NCI-H446 (cell line): ENCODE results near the gene TMEM114.
A peak's percentile ranks its signal among the peaks of the same experiment; 100 is the strongest.
"Not testable (repeated sequence)": the region's sequence is repeated elsewhere in the genome, so short reads cannot be mapped to it uniquely, and the experiment has no call there.

Experiments
- DNase-seq, 2 experiments: peaks; one replicate each; lab custom pipeline; 2025; lab: John Stamatoyannopoulos, UW

Gene TMEM114

GRCh38 chr16:8575399-8575798, 14.9 kb downstream of the TMEM114 start:
- no peak for DNase-seq

- peak in 1 of 2 experiments; percentile 28 for DNase-seq
Observed at GRCh38 chr16:8572919-8573724, 17.2 kb downstream of the TMEM114 start.

- no peak for DNase-seq
Observed at GRCh38 chr16:8572063-8572918, 18.0 kb downstream of the TMEM114 start.

GRCh38 chr16:8571061-8571596, 19.2 kb downstream of the TMEM114 start:
- DNase-seq = no peak

GRCh38 chr16:8570393-8570792, 19.9 kb downstream of the TMEM114 start:
- DNase-seq = not testable (repeated sequence)

GRCh38 chr16:8569650-8570346, 20.5 kb downstream of the TMEM114 start:
- no peak for DNase-seq

- DNase-seq = no peak
Observed at GRCh38 chr16:8568231-8568617, 22.1 kb downstream of the TMEM114 start.

GRCh38 chr16:8567355-8568230, 22.7 kb downstream of the TMEM114 start:
- peak; percentile 73 to 81 for DNase-seq

GRCh38 chr16:8565498-8565897, 24.8 kb downstream of the TMEM114 start:
- no peak for DNase-seq

- DNase-seq = no peak
Observed at GRCh38 chr16:8564934-8565345, 25.4 kb downstream of the TMEM114 start.

GRCh38 chr16:8563944-8564540, 26.3 kb downstream of the TMEM114 start:
- DNase-seq = not testable (repeated sequence)

- DNase-seq = no peak
Observed at GRCh38 chr16:8561496-8561895, 28.8 kb downstream of the TMEM114 start.

GRCh38 chr16:8555400-8555799, 34.9 kb downstream of the TMEM114 start:
- DNase-seq = no peak

- DNase-seq = no peak
Observed at GRCh38 chr16:8554881-8555280, 35.4 kb downstream of the TMEM114 start.

- DNase-seq = no peak
Observed at GRCh38 chr16:8554022-8554421, 36.3 kb downstream of the TMEM114 start.

GRCh38 chr16:8552487-8553221, 37.7 kb downstream of the TMEM114 start:
- DNase-seq = no peak

GRCh38 chr16:8551388-8552332, 38.7 kb downstream of the TMEM114 start:
- no peak for DNase-seq

GRCh38 chr16:8550728-8551387, 39.5 kb downstream of the TMEM114 start:
- no peak for DNase-seq
